H9 (cell line): ENCODE data around the gene KBTBD8. TPM values are rescaled to one million over a fixed set of nuclear protein-coding genes. Genes with fewer than 3 reads are reported as not detected.
A peak's percentile ranks its signal among the peaks of the same experiment; 100 is the strongest.

Experiments used
- DNase-seq: peaks from one replicate; pipeline ENCODE4 v3.0.0-alpha.2; 2017
- H2AFZ ChIP-seq: one replicate; pipeline ENCODE4 v1.6.1; 2013; ENCODE audit warnings: mild to moderate bottlenecking, low read length, control low read depth, moderate library complexity
- H2AK5ac ChIP-seq: 2 replicates; pipeline ENCODE4 v1.6.1; 2013; ENCODE audit warnings: low read length, control low read depth, mixed read lengths; ENCODE audit not compliant: insufficient read length
- H2BK120ac ChIP-seq: one replicate; pipeline ENCODE4 v1.6.1; 2013; ENCODE audit warnings: low read depth, mild to moderate bottlenecking, low read length, control low read depth, inconsistent platforms; ENCODE audit not compliant: poor library complexity, severe bottlenecking
- H2BK12ac ChIP-seq: 2 replicates; pipeline ENCODE4 v1.6.1; 2013; ENCODE audit warnings: low read length, control low read depth, mixed read lengths, low read depth; ENCODE audit not compliant: insufficient read length
- H2BK15ac ChIP-seq: 2 replicates; pipeline ENCODE4 v1.6.1; 2013; ENCODE audit warnings: low read depth, low read length, control low read depth
- H2BK20ac ChIP-seq: one replicate; pipeline ENCODE4 v1.6.1; 2013; ENCODE audit warnings: low read depth, mild to moderate bottlenecking, low read length, control low read depth, inconsistent platforms; ENCODE audit not compliant: poor library complexity, severe bottlenecking
- H2BK5ac ChIP-seq: 2 replicates; pipeline ENCODE4 v1.6.1; 2013; ENCODE audit warnings: low read length, control low read depth, mixed read lengths; ENCODE audit not compliant: insufficient read length
- H3K14ac ChIP-seq: 2 replicates; pipeline ENCODE4 v1.6.1; 2013; ENCODE audit warnings: low read length, control low read depth; ENCODE audit not compliant: insufficient read depth
- H3K18ac ChIP-seq: 2 replicates; pipeline ENCODE4 v1.6.1; 2013; ENCODE audit warnings: low read depth, mild to moderate bottlenecking, mixed read lengths, low read length, control low read depth; ENCODE audit not compliant: insufficient read length
- H3K23ac ChIP-seq: 2 replicates; pipeline ENCODE4 v1.6.1; 2013; ENCODE audit warnings: low read length, control low read depth, mixed read lengths, low read depth; ENCODE audit not compliant: insufficient read length
- H3K23me2 ChIP-seq: 2 replicates; pipeline ENCODE4 v1.6.1; 2013; ENCODE audit warnings: low read depth, mild to moderate bottlenecking, mixed read lengths, low read length, control low read depth; ENCODE audit not compliant: insufficient read length, poor library complexity, severe bottlenecking
- H3K27ac ChIP-seq: 2 replicates; pipeline ENCODE4 v1.5.1; 2013; ENCODE audit warnings: low read length, control low read depth, mixed read lengths, low read depth; ENCODE audit not compliant: insufficient read length
- H3K27me3 ChIP-seq: 2 replicates; pipeline ENCODE4 v1.6.1; 2013; ENCODE audit warnings: low read length, control low read depth, inconsistent platforms; ENCODE audit not compliant: insufficient read depth
- H3K4ac ChIP-seq: 2 replicates; pipeline ENCODE4 v1.6.1; 2013; ENCODE audit warnings: low read depth, mild to moderate bottlenecking, control low read depth, inconsistent platforms, low read length, moderate library complexity
- H3K4me1 ChIP-seq: 2 replicates; pipeline ENCODE4 v1.6.1; 2013; ENCODE audit warnings: low read length, control low read depth, inconsistent platforms; ENCODE audit not compliant: insufficient read depth
- H3K4me2 ChIP-seq: 2 replicates; pipeline ENCODE4 v1.6.1; 2013; ENCODE audit warnings: low read length, control low read depth, mixed read lengths; ENCODE audit not compliant: insufficient read length, insufficient read depth
- H3K56ac ChIP-seq: 2 replicates; pipeline ENCODE4 v1.6.1; 2013; ENCODE audit warnings: low read depth, mild to moderate bottlenecking, mixed read lengths, low read length, control low read depth; ENCODE audit not compliant: insufficient read length
- H3K79me1 ChIP-seq: 2 replicates; pipeline ENCODE4 v1.6.1; 2013; ENCODE audit warnings: low read depth, mild to moderate bottlenecking, moderate library complexity, low read length, control low read depth, inconsistent platforms; ENCODE audit not compliant: insufficient read depth, poor library complexity, severe bottlenecking
- H3K79me2 ChIP-seq: 2 replicates; pipeline ENCODE4 v1.6.1; 2013; ENCODE audit warnings: low read length, control low read depth, inconsistent platforms; ENCODE audit not compliant: insufficient read depth
- H3K9ac ChIP-seq: 2 replicates; pipeline ENCODE4 v1.6.1; 2013; ENCODE audit warnings: low read length, control low read depth, mixed read lengths; ENCODE audit not compliant: insufficient read length; ENCODE audit errors: extremely low read depth
- H3K9me3 ChIP-seq: one replicate; pipeline ENCODE4 v1.6.1; 2013; ENCODE audit warnings: low read depth, low read length, inconsistent platforms; ENCODE audit not compliant: control insufficient read depth
- H3T11ph ChIP-seq: one replicate; pipeline ENCODE4 v1.6.1; 2013; ENCODE audit warnings: mild to moderate bottlenecking, low read length, control low read depth, inconsistent platforms
- H4K20me1 ChIP-seq: one replicate; pipeline ENCODE4 v1.6.1; 2013; ENCODE audit not compliant: control insufficient read depth, insufficient read length, insufficient read depth
- H4K5ac ChIP-seq: 2 replicates; pipeline ENCODE4 v1.6.1; 2013; ENCODE audit warnings: low read depth, mild to moderate bottlenecking, mixed read lengths, low read length, control low read depth; ENCODE audit not compliant: insufficient read length
- H4K8ac ChIP-seq: replicated peaks from 2 replicates; pipeline ENCODE4 v1.6.1; 2013; ENCODE audit warnings: low read length, control low read depth, mixed read lengths, low read depth; ENCODE audit not compliant: insufficient read length
- H4K91ac ChIP-seq: 2 replicates; pipeline ENCODE4 v1.6.1; 2013; ENCODE audit warnings: low read depth, mild to moderate bottlenecking, moderate library complexity, mixed read lengths, low read length, control low read depth; ENCODE audit not compliant: insufficient read length
- H3K27ac Mint-ChIP-seq, 3 experiments: 2 replicates in 2 of 3; 3 replicates in 1 of 3; pipeline ENCODE4 v1.8.0; 2020 to 2021; ENCODE audit warnings: mixed read lengths in 3 of 3, mild to moderate bottlenecking in 1 of 3, moderate library complexity in 1 of 3
- H3K27me3 Mint-ChIP-seq: 2 replicates; pipeline ENCODE4 v1.8.0; 2021; ENCODE audit warnings: low read depth, mild to moderate bottlenecking, moderate library complexity, mixed read lengths
- H3K36me3 Mint-ChIP-seq, 3 experiments: 2 replicates in 2 of 3; 3 replicates in 1 of 3; pipeline ENCODE4 v1.8.0; 2020 to 2021; ENCODE audit warnings: low read depth in 3 of 3, mixed read lengths in 3 of 3; ENCODE audit not compliant: insufficient read depth in 1 of 3
- H3K4me1 Mint-ChIP-seq, 2 experiments: 2 replicates each; pipeline ENCODE4 v1.8.0; 2020; ENCODE audit warnings: mixed read lengths in 2 of 2
- H3K4me3 Mint-ChIP-seq, 2 experiments: 2 replicates in 1 of 2; 3 replicates in 1 of 2; pipeline ENCODE4 v1.8.0; 2020 to 2021; ENCODE audit warnings: mild to moderate bottlenecking in 2 of 2, mixed read lengths in 2 of 2, moderate library complexity in 1 of 2
- H3K9me3 Mint-ChIP-seq, 2 experiments: 2 replicates in 1 of 2; 3 replicates in 1 of 2; pipeline ENCODE4 v1.8.0; 2020; ENCODE audit warnings: mild to moderate bottlenecking in 2 of 2, mixed read lengths in 2 of 2, moderate library complexity in 1 of 2
- CTCF ChIP-seq: fragments of 200-600 bp; sonication (generic); conservative IDR thresholded peaks from 3 replicates; pipeline ENCODE4 v1.8.0; 2021; ENCODE audit warnings: antibody characterized with exemption, mild to moderate bottlenecking
- WGBS: extraction: QIAGEN DNeasy Blood & Tissue Kit; methylation state at CpG from one replicate; pipeline ENCODE4 v1.1.7; 2013; ENCODE audit warnings: missing lambda C conversion rate, low lambda C conversion rate, mixed read lengths; ENCODE audit not compliant: insufficient read length; ENCODE audit errors: extremely low coverage; 5-methylcytosine and 5-hydroxymethylcytosine counted together
- total RNA-seq: library from RNA; stranded (reverse); gene quantifications from 2 replicates; pipeline ENCODE4 v1.2.1, GENCODE V29; 2021

KBTBD8 gene
- total RNA-seq, 1 experiment from 2014 or later, result 16.7 TPM

GRCh38 chr3:66989860-66990696 is 8.0 kb upstream of the KBTBD8 start:
- H3K27ac Mint-ChIP-seq, result peak overlapping the region in 2 of 3 experiments; percentile 96 to 97; a peak in 3 of 7 replicates
- Histone ChIP-seq H3K4me2 (no peak overlapping the region), H4K5ac (no peak overlapping the region)

More at GRCh38 chr3:66989860-66990696, 8.0 kb upstream of the KBTBD8 start:
- Histone ChIP-seq H2BK15ac (no peak overlapping the region), H4K20me1 (no peaks in the 10 kb centered on the region), H3K9ac (no peak overlapping the region), H3K14ac (no peak overlapping the region), H3K79me1 (no peaks in the 10 kb centered on the region), H4K8ac (no peak overlapping the region), H3K27ac (peak overlapping the region; percentile 99), H3K4ac (no peak overlapping the region), H3K56ac (no peak overlapping the region), H2BK5ac (no peak overlapping the region), H3T11ph (no peak overlapping the region), H3K9me3 (no peaks in the 10 kb centered on the region), H3K4me1 (peaks cover 5% of the 10 kb centered on the region; the same call in 1 of the 2 replicates), H3K23me2 (no peaks in the 10 kb centered on the region), H3K18ac (peak overlapping the region; percentile 65), H4K91ac (no peak overlapping the region), H2BK120ac (no peak overlapping the region), H3K23ac (no peak overlapping the region), H2AFZ (no peak overlapping the region), H3K79me2 (no peaks in the 10 kb centered on the region), H3K27me3 (no peaks in the 10 kb centered on the region), H2BK20ac (no peak overlapping the region), H2AK5ac (no peak overlapping the region), H2BK12ac (no peak overlapping the region)
- WGBS, result no CpG with 5 or more reads among the region's 7 CpGs
- no peak for DNase-seq
- TF ChIP-seq CTCF, result peak; percentile 68
- Mint-ChIP-seq H3K27me3 (no peaks in the 10 kb centered on the region), H3K4me1 (peaks cover 16 to 19% of the 10 kb centered on the region in 2 experiments), H3K9me3 (peaks cover 0 to 2% of the 10 kb centered on the region in 2 experiments; a peak in 2 of 5 replicates), H3K36me3 (no peaks in the 10 kb centered on the region; a peak in 3 of 7 replicates), H3K4me3 (peak overlapping the region in 1 of 2 experiments; percentile 60; a peak in 2 of 5 replicates)
